HepG2 (cell line): ENCODE results near the gene TRIO. TPM values are rescaled to one million over a fixed set of nuclear protein-coding genes. Genes with fewer than 3 reads are reported as not detected.

ENCODE experiments used
- ATAC-seq: fragments of 200-7000 bp; cut with Tn5 transposase; 3 replicates; pipeline ENCODE4 v1.9.1; 2020; ENCODE audit warnings: mild to moderate bottlenecking, moderate library complexity
- BruUV-seq: library from RNA; stranded (reverse); fragments of 400-500 nt; replicated peaks from 2 replicates; lab custom pipeline; 2021; lab: Mats Ljungman, UMichigan
- CTCF ChIA-PET: fragments of 300-600 bp; formaldehyde crosslinking; extraction: SDS; loops from one replicate; lab custom pipeline; 2021; ENCODE audit warnings: low total read pairs, inconsistent platforms, low intra/inter-chr PET ratio; lab: Yijun Ruan, JAX
- POLR2A ChIA-PET: fragments of 350-600 bp; sonication (Branson Sonifier 250); formaldehyde crosslinking; loops from one replicate; lab custom pipeline; 2020; ENCODE audit warnings: antibody characterized with exemption, inconsistent platforms; lab: Yijun Ruan, JAX
- DNase-seq: peaks from one replicate; pipeline ENCODE4 v3.0.0-alpha.2; 2015; ENCODE audit warnings: low spot score
- FAIRE-seq: peaks from 3 replicates; lab custom pipeline; 2011; peaks lifted over from hg19 to GRCh38; lab: Jason Lieb, UNC
- H2AFZ ChIP-seq: one replicate; pipeline ENCODE4 v1.6.1; 2011; ENCODE audit warnings: low read length, inconsistent platforms
- H3K27ac ChIP-seq: fragments of 300-600 bp; 3 replicates; pipeline ENCODE4 v1.8.0; 2011; ENCODE audit warnings: mixed run types, mild to moderate bottlenecking, mixed read lengths, low read length, inconsistent platforms; ENCODE audit not compliant: insufficient read depth; ENCODE audit errors: extremely low read length
- H3K27me3 ChIP-seq, 2 experiments: fragments of 200-600 bp in 1 of 2; 2 replicates in 1 of 2; 3 replicates in 1 of 2; pipeline versions ENCODE4 v1.6.0 to v1.8.0; 2011; ENCODE audit warnings: low read length in 2 of 2, mild to moderate bottlenecking in 2 of 2, moderate library complexity in 2 of 2, inconsistent platforms in 1 of 2; ENCODE audit not compliant: insufficient read depth in 2 of 2, control insufficient read depth in 1 of 2
- H3K36me3 ChIP-seq, 2 experiments: fragments of 200-600 bp in 1 of 2; replicated peaks in 1 of 2; 2 replicates in 1 of 2; 3 replicates in 1 of 2; pipeline versions ENCODE4 v1.5.1 to v1.8.0; 2011; ENCODE audit warnings: low read length in 2 of 2, inconsistent platforms in 1 of 2; ENCODE audit not compliant: insufficient read depth in 2 of 2, control insufficient read depth in 1 of 2
- H3K4me1 ChIP-seq: 2 replicates; pipeline ENCODE4 v1.5.1; 2012; ENCODE audit warnings: low read length, inconsistent platforms; ENCODE audit not compliant: insufficient read depth
- H3K4me2 ChIP-seq: 2 replicates; pipeline ENCODE4 v1.6.0; 2011; ENCODE audit warnings: low read depth, low read length, inconsistent platforms
- H3K4me3 ChIP-seq, 3 experiments: fragments of 200-600 bp in 1 of 3; sonication (generic), shearing (Covaris generic) in 1 of 3; replicated peaks in 1 of 3; 2 replicates each; pipeline ENCODE4 v1.5.1; 2011 to 2016; ENCODE audit warnings: low read length in 3 of 3, inconsistent platforms in 2 of 3, low read depth in 2 of 3, mild to moderate bottlenecking in 2 of 3, control low read depth in 1 of 3, mixed read lengths in 1 of 3; ENCODE audit not compliant: insufficient read depth in 1 of 3
- H3K79me2 ChIP-seq: one replicate; pipeline ENCODE4 v1.6.1; 2011; ENCODE audit warnings: low read length, inconsistent platforms; ENCODE audit not compliant: insufficient read depth
- H3K9ac ChIP-seq: 2 replicates; pipeline ENCODE4 v1.6.0; 2011; ENCODE audit warnings: mild to moderate bottlenecking, low read depth, low read length, inconsistent platforms; ENCODE audit not compliant: insufficient read depth
- H3K9me3 ChIP-seq: 2 replicates; pipeline ENCODE4 v1.5.1; 2012; ENCODE audit warnings: mild to moderate bottlenecking, low read length
- H4K20me1 ChIP-seq: 2 replicates; pipeline ENCODE4 v1.6.0; 2011; ENCODE audit warnings: inconsistent platforms, mild to moderate bottlenecking, low read length, moderate library complexity; ENCODE audit not compliant: insufficient read depth
- KDM5A ChIP-seq: fragments of 200-600 bp; sonication (generic); IDR thresholded peaks from 2 replicates; pipeline ENCODE4 v1.7.0; 2018; ENCODE audit warnings: antibody characterized with exemption, mild to moderate bottlenecking, low read length, borderline replicate concordance
- KDM6A ChIP-seq: IDR thresholded peaks from 2 replicates; pipeline ENCODE4 v1.6.1; 2016; ENCODE audit warnings: low read depth
- PHF5A ChIP-seq: IDR thresholded peaks from one replicate; pipeline ENCODE4 v1.6.1; 2018; ENCODE audit warnings: low read depth, missing genetic modification reagents; ENCODE audit not compliant: unreplicated experiment
- SIX4 ChIP-seq: sonication (generic); formaldehyde crosslinking; IDR thresholded peaks from 2 replicates; pipeline ENCODE4 v1.4.0; 2020; ENCODE audit warnings: missing genetic modification reagents
- U2AF2 ChIP-seq: fragments of 200-400 bp; formaldehyde crosslinking; IDR thresholded peaks from 2 replicates; pipeline ENCODE4 v1.6.1; 2017; ENCODE audit warnings: low read depth, mild to moderate bottlenecking, low read length
- YEATS4 ChIP-seq: sonication (generic); formaldehyde crosslinking; IDR thresholded peaks from 2 replicates; pipeline ENCODE4 v1.4.0; 2020; ENCODE audit warnings: missing genetic modification reagents, borderline replicate concordance
- ZFP82 ChIP-seq: sonication (generic); formaldehyde crosslinking; IDR thresholded peaks from 2 replicates; pipeline ENCODE4 v1.5.1; 2020; ENCODE audit warnings: mild to moderate bottlenecking, missing genetic modification reagents, borderline replicate concordance
- ZNF101 ChIP-seq: sonication (generic); formaldehyde crosslinking; IDR thresholded peaks from 2 replicates; pipeline ENCODE4 v1.4.0; 2020; ENCODE audit warnings: mild to moderate bottlenecking, low read depth, missing genetic modification reagents, borderline replicate concordance
- ZNF563 ChIP-seq: sonication (generic); formaldehyde crosslinking; IDR thresholded peaks from 2 replicates; pipeline ENCODE4 v1.8.0; 2022; ENCODE audit warnings: mild to moderate bottlenecking, moderate library complexity, missing genetic modification reagents
- ZNF850 ChIP-seq: sonication (generic); formaldehyde crosslinking; conservative IDR thresholded peaks from 2 replicates; pipeline ENCODE4 v1.9.0; 2021; ENCODE audit warnings: mild to moderate bottlenecking, missing genetic modification reagents
- WGBS: methylation state at CpG from one replicate; pipeline ENCODE4 v1.1.6; 2017; ENCODE audit warnings: low lambda C conversion rate; 5-methylcytosine and 5-hydroxymethylcytosine counted together
- in situ Hi-C: cut with HindIII; loops from 2 replicates; pipeline ENCODE4 v1.10.0; 2017; ENCODE audit warnings: low pct_unique_long_range_greater_than_20kb; ENCODE audit not compliant: extremely low pct_ligation_motif_present
- intact Hi-C: fragments of 100-400 bp; cut with micrococcal nuclease; formaldehyde crosslinking; loops from one replicate; pipeline ENCODE4 v1.10.0; 2022; ENCODE audit not compliant: unreplicated experiment
- polyA plus RNA-seq, 8 experiments: library from polyadenylated mRNA; depleted of rRNA in 3 of 8; stranded (reverse) in 7 of 8; unstranded in 1 of 8; fragments of >200 nt; fragmentation: Illumina TruSeq in 4 of 8; extraction: Trizol in 4 of 8; gene quantifications; 2 replicates each; pipeline versions ENCODE4 v1.2.1 to v1.2.3, GENCODE V29; 2011 to 2016; ENCODE audit warnings: low read depth in 4 of 8, missing spikeins in 1 of 8, mixed read lengths in 1 of 8; ENCODE audit not compliant: insufficient read depth in 1 of 8
- total RNA-seq, 5 experiments: library from RNA; depleted of rRNA; stranded (reverse); fragments of >200 nt; fragmentation: Illumina TruSeq; extraction: Trizol; gene quantifications; 2 replicates each; pipeline ENCODE4 v1.2.3, GENCODE V29; 2016; ENCODE audit warnings: low read depth in 1 of 5
- TF ChIP-seq, protein P1 (sequence below): sonication (generic); formaldehyde crosslinking; conservative IDR thresholded peaks from 2 replicates; pipeline ENCODE4 v1.8.0; 2022; ENCODE audit warnings: low read depth, missing genetic modification reagents
- TF ChIP-seq, protein P2 (sequence below): sonication (generic); formaldehyde crosslinking; IDR thresholded peaks from 2 replicates; pipeline ENCODE4 v1.4.0; 2020; ENCODE audit warnings: missing genetic modification reagents
- TF ChIP-seq, protein P3 (sequence below): sonication (generic); formaldehyde crosslinking; IDR thresholded peaks from one replicate; pipeline ENCODE4 v1.5.1; 2020; ENCODE audit warnings: mild to moderate bottlenecking, missing genetic modification reagents; ENCODE audit errors: not compliant biosample characterization

The TRIO gene
- total and polyA plus RNA-seq, 2 of the 13 experiments (the other 11 are each of a cell fraction or from before 2014, with no cell fraction given), result 45.2 to 45.9 TPM

DNA sequence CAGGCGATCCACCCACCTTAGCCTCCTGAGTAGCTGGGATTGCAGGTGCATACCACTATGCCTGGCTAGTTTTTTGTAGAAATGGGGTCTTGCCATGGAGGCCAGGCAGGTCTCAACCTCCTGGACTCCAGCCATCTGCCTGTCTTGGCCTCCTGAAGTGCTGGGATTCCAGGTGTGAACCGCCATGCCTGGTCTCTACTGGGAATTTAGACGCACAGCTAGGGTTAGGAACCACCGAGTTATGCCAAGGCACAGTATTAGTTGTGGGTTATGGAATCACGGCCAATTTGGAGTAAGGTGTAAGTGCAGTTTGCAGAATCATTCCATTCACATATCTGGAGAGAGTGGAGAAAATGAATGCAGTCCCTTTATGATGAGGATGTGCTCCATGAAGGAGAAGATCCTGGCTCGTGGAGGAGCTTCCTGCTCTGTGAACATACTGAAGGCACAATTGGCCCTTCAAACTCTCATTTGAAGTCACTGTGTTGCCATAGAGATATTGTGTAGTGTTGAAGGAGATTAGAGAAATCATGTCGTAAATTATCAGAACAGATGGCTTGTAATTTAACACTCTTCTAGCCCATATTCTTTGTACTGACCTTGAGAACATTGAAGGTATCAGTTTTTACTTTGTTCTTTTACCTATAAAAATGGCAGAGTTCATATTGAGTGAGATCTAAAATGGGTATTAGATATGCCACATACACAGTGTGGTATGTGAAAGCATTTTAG is 18.8 kb downstream of the TRIO start:
- FAIRE-seq (no peak), ATAC-seq (no peak), DNase-seq (no peak)
- Histone ChIP-seq H4K20me1 (peaks cover 42% of the 10 kb centered on the region), H3K9ac (no peak overlapping the region), H3K4me2 (no peak overlapping the region), H3K27ac (no peak overlapping the region), H3K9me3 (no peaks in the 10 kb centered on the region; the same call in 1 of the 2 replicates), H3K36me3 (no peaks in the 10 kb centered on the region), H3K4me1 (peaks cover 76% of the 10 kb centered on the region), H3K79me2 (peaks cover 99% of the 10 kb centered on the region), H3K27me3 (no peaks in the 10 kb centered on the region), H3K4me3 (no peak overlapping the region), H2AFZ (no peak overlapping the region)
- 98% methylated on average over 7 of the region's 7 CpGs for WGBS
- POLR2A ChIA-PET, result no interaction called here
- in situ Hi-C loops (no loop called here), intact Hi-C loops (no loop called here)
- BruUV-seq, result no TSS peak
- CTCF ChIA-PET, result no interaction called here
- TF ChIP-seq, protein P1, sequence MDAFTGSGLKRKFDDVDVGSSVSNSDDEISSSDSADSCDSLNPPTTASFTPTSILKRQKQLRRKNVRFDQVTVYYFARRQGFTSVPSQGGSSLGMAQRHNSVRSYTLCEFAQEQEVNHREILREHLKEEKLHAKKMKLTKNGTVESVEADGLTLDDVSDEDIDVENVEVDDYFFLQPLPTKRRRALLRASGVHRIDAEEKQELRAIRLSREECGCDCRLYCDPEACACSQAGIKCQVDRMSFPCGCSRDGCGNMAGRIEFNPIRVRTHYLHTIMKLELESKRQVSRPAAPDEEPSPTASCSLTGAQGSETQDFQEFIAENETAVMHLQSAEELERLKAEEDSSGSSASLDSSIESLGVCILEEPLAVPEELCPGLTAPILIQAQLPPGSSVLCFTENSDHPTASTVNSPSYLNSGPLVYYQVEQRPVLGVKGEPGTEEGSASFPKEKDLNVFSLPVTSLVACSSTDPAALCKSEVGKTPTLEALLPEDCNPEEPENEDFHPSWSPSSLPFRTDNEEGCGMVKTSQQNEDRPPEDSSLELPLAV, result no peak
- no peak for TF ChIP-seq KDM5A
- TF ChIP-seq, protein P2, sequence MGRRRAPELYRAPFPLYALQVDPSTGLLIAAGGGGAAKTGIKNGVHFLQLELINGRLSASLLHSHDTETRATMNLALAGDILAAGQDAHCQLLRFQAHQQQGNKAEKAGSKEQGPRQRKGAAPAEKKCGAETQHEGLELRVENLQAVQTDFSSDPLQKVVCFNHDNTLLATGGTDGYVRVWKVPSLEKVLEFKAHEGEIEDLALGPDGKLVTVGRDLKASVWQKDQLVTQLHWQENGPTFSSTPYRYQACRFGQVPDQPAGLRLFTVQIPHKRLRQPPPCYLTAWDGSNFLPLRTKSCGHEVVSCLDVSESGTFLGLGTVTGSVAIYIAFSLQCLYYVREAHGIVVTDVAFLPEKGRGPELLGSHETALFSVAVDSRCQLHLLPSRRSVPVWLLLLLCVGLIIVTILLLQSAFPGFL, result no peak
- TF ChIP-seq ZNF563, result no peak
- no peak for TF ChIP-seq ZNF850 (CRISPR knock-in tag)
- no peak for TF ChIP-seq ZNF101
- no peak for TF ChIP-seq U2AF2
- no peak for TF ChIP-seq YEATS4 (CRISPR knock-in tag)
- TF ChIP-seq, protein P3, sequence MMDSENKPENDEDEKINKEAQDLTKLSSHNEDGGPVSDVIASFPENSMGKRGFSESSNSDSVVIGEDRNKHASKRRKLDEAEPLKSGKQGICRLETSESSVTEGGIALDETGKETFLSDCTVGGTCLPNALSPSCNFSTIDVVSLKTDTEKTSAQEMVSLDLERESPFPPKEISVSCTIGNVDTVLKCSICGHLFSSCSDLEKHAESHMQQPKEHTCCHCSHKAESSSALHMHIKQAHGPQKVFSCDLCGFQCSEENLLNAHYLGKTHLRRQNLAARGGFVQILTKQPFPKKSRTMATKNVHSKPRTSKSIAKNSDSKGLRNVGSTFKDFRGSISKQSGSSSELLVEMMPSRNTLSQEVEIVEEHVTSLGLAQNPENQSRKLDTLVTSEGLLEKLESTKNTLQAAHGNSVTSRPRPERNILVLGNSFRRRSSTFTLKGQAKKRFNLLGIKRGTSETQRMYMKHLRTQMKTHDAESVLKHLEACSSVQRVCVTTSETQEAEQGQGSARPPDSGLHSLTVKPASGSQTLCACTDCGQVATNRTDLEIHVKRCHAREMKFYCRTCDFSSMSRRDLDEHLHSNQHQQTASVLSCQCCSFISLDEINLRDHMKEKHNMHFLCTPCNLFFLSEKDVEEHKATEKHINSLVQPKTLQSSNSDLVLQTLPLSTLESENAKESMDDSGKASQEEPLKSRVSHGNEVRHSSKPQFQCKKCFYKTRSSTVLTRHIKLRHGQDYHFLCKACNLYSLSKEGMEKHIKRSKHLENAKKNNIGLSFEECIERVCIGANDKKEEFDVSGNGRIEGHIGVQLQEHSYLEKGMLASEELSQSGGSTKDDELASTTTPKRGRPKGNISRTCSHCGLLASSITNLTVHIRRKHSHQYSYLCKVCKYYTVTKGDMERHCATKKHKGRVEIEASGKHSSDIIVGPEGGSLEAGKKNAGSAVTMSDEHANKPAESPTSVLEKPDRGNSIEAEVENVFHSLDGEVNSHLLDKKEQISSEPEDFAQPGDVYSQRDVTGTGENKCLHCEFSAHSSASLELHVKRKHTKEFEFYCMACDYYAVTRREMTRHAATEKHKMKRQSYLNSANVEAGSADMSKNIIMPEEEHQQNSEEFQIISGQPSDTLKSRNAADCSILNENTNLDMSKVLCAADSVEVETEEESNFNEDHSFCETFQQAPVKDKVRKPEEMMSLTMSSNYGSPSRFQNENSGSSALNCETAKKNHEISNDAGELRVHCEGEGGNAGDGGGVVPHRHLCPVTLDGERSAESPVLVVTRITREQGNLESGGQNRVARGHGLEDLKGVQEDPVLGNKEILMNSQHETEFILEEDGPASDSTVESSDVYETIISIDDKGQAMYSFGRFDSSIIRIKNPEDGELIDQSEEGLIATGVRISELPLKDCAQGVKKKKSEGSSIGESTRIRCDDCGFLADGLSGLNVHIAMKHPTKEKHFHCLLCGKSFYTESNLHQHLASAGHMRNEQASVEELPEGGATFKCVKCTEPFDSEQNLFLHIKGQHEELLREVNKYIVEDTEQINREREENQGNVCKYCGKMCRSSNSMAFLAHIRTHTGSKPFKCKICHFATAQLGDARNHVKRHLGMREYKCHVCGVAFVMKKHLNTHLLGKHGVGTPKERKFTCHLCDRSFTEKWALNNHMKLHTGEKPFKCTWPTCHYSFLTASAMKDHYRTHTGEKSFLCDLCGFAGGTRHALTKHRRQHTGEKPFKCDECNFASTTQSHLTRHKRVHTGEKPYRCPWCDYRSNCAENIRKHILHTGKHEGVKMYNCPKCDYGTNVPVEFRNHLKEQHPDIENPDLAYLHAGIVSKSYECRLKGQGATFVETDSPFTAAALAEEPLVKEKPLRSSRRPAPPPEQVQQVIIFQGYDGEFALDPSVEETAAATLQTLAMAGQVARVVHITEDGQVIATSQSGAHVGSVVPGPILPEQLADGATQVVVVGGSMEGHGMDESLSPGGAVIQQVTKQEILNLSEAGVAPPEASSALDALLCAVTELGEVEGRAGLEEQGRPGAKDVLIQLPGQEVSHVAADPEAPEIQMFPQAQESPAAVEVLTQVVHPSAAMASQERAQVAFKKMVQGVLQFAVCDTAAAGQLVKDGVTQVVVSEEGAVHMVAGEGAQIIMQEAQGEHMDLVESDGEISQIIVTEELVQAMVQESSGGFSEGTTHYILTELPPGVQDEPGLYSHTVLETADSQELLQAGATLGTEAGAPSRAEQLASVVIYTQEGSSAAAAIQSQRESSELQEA (CRISPR knock-in tag), result no peak
- no peak for TF ChIP-seq ZFP82 (CRISPR knock-in tag)
- no peak for TF ChIP-seq KDM6A (CRISPR knock-in tag)
- no peak for TF ChIP-seq SIX4 (CRISPR knock-in tag)
- no peak for TF ChIP-seq PHF5A (CRISPR knock-in tag)
